Suppressor macrophage treated with lipopolysaccharide for 1 hour (primary cell): Measurements from ENCODE around the gene EIF4G1.
A peak's percentile ranks its signal among the peaks of the same experiment; 100 is the strongest.
"Not testable (repeated sequence)": the region's sequence is repeated elsewhere in the genome, so short reads cannot be mapped to it uniquely, and the experiment has no call there.

ENCODE experiments used
- DNase-seq, 3 donors: peaks; one replicate each; pipeline ENCODE4 v3.0.0-alpha.2; 2020 to 2022

EIF4G1 gene, protein sequence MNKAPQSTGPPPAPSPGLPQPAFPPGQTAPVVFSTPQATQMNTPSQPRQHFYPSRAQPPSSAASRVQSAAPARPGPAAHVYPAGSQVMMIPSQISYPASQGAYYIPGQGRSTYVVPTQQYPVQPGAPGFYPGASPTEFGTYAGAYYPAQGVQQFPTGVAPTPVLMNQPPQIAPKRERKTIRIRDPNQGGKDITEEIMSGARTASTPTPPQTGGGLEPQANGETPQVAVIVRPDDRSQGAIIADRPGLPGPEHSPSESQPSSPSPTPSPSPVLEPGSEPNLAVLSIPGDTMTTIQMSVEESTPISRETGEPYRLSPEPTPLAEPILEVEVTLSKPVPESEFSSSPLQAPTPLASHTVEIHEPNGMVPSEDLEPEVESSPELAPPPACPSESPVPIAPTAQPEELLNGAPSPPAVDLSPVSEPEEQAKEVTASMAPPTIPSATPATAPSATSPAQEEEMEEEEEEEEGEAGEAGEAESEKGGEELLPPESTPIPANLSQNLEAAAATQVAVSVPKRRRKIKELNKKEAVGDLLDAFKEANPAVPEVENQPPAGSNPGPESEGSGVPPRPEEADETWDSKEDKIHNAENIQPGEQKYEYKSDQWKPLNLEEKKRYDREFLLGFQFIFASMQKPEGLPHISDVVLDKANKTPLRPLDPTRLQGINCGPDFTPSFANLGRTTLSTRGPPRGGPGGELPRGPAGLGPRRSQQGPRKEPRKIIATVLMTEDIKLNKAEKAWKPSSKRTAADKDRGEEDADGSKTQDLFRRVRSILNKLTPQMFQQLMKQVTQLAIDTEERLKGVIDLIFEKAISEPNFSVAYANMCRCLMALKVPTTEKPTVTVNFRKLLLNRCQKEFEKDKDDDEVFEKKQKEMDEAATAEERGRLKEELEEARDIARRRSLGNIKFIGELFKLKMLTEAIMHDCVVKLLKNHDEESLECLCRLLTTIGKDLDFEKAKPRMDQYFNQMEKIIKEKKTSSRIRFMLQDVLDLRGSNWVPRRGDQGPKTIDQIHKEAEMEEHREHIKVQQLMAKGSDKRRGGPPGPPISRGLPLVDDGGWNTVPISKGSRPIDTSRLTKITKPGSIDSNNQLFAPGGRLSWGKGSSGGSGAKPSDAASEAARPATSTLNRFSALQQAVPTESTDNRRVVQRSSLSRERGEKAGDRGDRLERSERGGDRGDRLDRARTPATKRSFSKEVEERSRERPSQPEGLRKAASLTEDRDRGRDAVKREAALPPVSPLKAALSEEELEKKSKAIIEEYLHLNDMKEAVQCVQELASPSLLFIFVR (N-terminal part only)

DNA sequence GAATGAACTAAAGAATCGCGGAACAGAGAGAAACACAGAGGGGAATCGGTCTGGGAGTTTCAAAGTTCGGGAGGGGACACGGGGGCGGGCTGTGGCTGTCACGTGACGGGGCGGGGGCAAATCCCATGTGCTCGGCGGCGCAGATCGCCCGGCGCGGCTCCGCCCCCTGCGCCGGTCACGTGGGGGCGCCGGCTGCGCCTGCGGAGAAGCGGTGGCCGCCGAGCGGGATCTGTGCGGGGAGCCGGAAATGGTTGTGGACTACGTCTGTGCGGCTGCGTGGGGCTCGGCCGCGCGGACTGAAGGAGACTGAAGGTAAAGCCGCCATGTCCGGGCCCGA, at the start of gene EIF4G1:
Gene EIF4G1 (plus strand): TSS at position 244 of the 337 bp plus-strand sequence. CDS start 1,191 bp downstream, outside the sequence.
- DNase-seq, result peak; percentile 96 to 99 (median 98)

- not testable (repeated sequence) for DNase-seq
These were observed 47.2 kb upstream of the EIF4G1 start for GRCh38 chr3:184267249-184267648.

GRCh38 chr3:184272269-184272668, 42.1 kb upstream of the EIF4G1 start:
- no peak for DNase-seq

DNA sequence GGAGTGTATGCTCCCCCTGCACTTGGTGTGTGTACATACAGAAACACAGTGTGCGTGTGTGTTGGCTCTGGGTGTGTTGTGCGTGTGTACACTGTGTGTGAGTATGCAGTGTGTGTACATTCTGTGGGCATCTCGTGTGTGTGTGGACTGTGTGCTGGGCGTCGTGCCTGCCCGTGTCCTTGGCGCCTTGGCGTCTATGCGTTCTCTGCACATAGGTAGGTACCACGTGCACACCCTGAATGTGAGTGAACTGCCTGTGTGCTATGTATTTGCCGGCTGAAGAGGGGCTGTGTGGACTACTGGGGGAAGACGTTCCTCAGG, 39.1 kb upstream of the EIF4G1 start:
- DNase-seq, result no peak

- no peak for DNase-seq
These were observed 38.2 kb upstream of the EIF4G1 start, which contains the start of gene ECE2 for GRCh38 chr3:184275961-184276910. ECE2 (plus strand) TSS chr3:184276022; CDS start chr3:184276154, 132 bp downstream.

DNA sequence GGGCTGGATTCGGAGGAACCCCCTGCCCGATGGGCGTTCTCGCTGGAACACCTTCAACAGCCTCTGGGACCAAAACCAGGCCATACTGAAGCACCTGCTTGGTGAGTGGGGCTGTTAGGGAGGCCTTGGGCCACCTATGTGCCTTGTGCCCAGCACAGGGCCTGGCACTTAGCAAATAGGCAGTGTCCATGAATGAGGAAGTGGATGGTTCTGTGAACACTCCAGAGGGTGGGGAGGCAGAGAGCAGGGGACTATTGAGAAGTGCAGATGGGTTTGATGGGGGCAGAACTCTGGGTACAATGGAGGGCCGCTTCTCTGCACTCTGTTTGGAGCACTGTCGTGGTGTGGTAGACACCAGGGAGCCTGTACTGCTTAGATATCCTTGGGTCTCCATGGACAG, 37.0 kb upstream of the EIF4G1 start:
- no peak for DNase-seq

- no peak for DNase-seq
These were observed 31.5 kb upstream of the EIF4G1 start for GRCh38 chr3:184282941-184283340.

GRCh38 chr3:184283681-184284080, 30.7 kb upstream of the EIF4G1 start:
- no peak for DNase-seq

GRCh38 chr3:184284696-184285095, 29.7 kb upstream of the EIF4G1 start:
- DNase-seq, result peak; percentile 29 to 53 (median 46)

GRCh38 chr3:184289426-184289938, 24.9 kb upstream of the EIF4G1 start:
- peak; percentile 55 to 73 (median 71) for DNase-seq

DNA sequence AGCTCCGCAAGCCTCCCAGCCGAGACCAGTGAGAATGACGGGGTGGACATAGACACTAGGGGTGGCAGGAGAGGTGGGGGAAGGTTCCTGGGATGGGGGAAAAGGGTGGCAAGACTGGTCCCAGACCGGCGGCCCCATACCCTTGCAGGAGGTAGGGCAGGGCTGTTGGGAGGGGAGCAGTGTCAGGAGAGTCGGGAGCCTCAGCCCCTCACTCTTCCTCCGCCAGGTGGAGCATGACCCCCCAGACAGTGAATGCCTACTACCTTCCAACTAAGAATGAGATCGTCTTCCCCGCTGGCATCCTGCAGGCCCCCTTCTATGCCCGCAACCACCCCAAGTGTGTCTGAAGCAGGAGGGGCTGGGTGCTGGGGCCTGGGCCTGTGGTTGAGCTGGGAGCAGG, 24.1 kb upstream of the EIF4G1 start:
- no peak for DNase-seq

GRCh38 chr3:184291044-184291737, 23.2 kb upstream of the EIF4G1 start:
- no peak for DNase-seq

DNA sequence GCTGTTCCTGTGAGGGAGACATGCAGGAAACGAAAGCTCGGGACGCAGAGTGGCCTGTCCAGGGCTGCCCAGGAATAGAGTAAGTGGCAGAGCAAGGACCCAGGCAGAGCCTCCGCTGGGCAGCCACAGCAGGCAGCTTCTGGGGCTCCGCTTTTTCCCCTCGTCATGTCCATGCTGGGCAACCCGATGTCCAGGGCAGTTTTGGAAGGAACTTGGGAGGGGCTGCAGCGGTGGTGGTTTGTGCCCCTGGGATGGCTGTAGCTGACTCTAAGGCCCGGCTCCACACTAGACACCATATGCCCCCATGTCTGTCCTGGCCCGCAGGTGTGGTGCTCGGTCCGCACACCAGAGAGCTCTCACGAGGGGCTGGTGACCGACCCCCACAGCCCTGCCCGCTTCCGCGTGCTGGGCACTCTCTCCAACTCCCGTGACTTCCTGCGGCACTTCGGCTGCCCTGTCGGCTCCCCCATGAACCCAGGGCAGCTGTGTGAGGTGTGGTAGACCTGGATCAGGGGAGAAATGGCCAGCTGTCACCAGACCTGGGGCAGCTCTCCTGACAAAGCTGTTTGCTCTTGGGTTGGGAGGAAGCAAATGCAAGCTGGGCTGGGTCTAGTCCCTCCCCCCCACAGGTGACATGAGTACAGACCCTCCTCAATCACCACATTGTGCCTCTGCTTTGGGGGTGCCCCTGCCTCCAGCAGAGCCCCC, 22.5 kb upstream of the EIF4G1 start:
- no peak for DNase-seq

DNA sequence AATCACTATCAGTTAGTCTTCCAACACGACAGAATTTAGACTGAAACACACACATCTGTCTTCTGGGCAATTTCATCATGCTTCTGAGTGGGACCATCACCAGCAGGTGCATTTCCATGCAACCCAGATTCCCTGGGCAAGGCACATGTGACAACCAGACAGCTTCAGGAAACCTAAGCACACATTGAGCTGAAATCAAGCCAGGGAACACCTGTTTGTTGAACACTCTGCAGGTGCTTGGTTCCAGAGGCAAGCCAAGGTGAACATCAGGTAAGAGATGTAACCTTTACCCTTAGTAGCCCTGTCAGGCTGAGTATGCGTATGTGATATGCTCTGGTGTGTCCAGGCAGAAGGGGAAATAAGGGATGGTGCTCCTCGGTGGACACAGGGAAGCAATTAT, 18.6 kb upstream of the EIF4G1 start:
- no peak for DNase-seq

- DNase-seq, result no peak
These were observed 17.8 kb upstream of the EIF4G1 start for GRCh38 chr3:184296616-184297015.

DNA sequence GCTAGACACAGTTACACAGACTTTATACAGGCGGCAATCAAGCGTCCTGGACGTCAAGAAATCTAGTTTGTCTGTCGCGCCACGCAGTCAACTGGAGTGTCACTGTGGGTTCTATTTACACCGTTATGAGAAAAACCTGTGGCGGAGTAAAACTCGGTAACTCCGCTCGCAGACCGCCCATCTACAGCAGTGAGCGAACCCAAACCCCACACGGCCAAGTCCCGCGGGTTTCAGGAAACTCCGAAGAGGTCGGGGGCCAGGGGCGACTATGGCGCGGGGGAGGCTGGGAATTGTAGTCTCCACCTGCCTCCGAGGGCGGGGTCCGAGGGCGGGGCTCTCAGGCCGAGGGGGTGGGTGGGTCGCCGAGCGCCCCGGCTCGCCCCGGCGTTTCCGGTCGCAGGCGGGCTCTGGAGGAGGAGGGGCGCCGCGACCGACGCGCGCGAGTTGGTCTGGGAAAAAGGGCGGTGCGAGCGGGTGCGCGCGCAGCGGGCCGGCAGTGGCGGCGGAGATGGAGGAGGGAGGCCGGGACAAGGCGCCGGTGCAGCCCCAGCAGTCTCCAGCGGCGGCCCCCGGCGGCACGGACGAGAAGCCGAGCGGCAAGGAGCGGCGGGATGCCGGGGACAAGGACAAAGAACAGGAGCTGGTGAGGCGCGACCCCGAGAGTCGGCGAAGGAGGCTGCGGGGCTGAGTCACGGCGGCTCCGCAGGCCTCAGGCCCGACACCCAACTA, 15.5 kb upstream of the EIF4G1 start, which contains the start of gene PSMD2:
Gene PSMD2 (plus strand): TSS at position 483 of the 729 bp plus-strand sequence. CDS start 26 bp downstream, at position 509.
- DNase-seq, result peak; percentile 97 to 100 (median 99)

GRCh38 chr3:184299488-184300377, 14.7 kb upstream of the EIF4G1 start:
- peak in 1 of 3 donors; percentile 27 for DNase-seq

- no peak for DNase-seq
These were observed 14.1 kb upstream of the EIF4G1 start for GRCh38 chr3:184300378-184300720.
